ENCODE measurements around the gene ZNF524. TPM values are rescaled to one million over a fixed set of nuclear protein-coding genes. Genes with fewer than 3 reads are reported as not detected.

The ZNF524 gene
- total RNA-seq, 4 donors from 2014 or later: 29.4 to 49.9 (median 47.0) TPM

GRCh38 chr19:55652311-55653128 lies 52.4 kb downstream of the ZNF524 start:
- Histone ChIP-seq H3K4me1 (peaks cover 49% of the 10 kb centered on the region), H3K9me3 (no peaks in the 10 kb centered on the region), H3K4me3 (no peak overlapping the region), H3K36me3 (no peaks in the 10 kb centered on the region), H3K27me3 (no peaks in the 10 kb centered on the region), H3K27ac (no peak overlapping the region)
- TF ChIP-seq POLR2AphosphoS5 (IDR thresholded peaks at IDR 0.05) (no peak), CTCF (IDR thresholded peaks at IDR 0.05) (no peak), POLR2A (IDR thresholded peaks at IDR 0.05) (no peak), EP300 (IDR thresholded peaks at IDR 0.05) (no peak)
- DNase-seq (ENCODE audit: low spot score in 2 of 2): peak in 1 of 2 donors; percentile 78
- WGBS: 81% methylated on average over 59 of the region's 71 CpGs

Other genes starting within 250 kb of the ZNF524 start
- 1 to 10 TPM in 3 of 4 donors, under 1 TPM in 1; 0.47 to 1.9 (median 1.3) TPM for gene COX6B2, start 245.6 kb upstream of the ZNF524 start, total RNA-seq
- not detected for gene GARIN5B, start 237.0 kb upstream of the ZNF524 start, total RNA-seq
- gene IL11, start 229.8 kb upstream of the ZNF524 start, total RNA-seq: 1 to 10 TPM in 3 of 4 donors, under 1 TPM in 1; 0.97 to 1.7 (median 1.2) TPM
- gene TMEM190, start 223.5 kb upstream of the ZNF524 start, total RNA-seq: not detected
- 10 to 100 TPM in 3 of 4 donors, 1 to 10 TPM in 1; 6.3 to 37.1 (median 29.3) TPM for gene TMEM238, start 216.0 kb upstream of the ZNF524 start, total RNA-seq
- gene RPL28, start 214.4 kb upstream of the ZNF524 start, total RNA-seq: 100 to 1,000 TPM; 605 to 767 (median 714) TPM
- gene UBE2S, start 192.5 kb upstream of the ZNF524 start, total RNA-seq: 10 to 100 TPM in 2 of 4 donors, 1 to 10 TPM in 2; 7.4 to 17.0 (median 12.2) TPM
- gene SHISA7, start 157.0 kb upstream of the ZNF524 start, total RNA-seq: under 1 TPM in 2 of 4 donors, not detected in 2; 0.08 to 0.26 TPM
- 10 to 100 TPM; 44.7 to 97.2 (median 87.5) TPM for gene ISOC2, start 138.6 kb upstream of the ZNF524 start, total RNA-seq
- not detected for gene C19orf85, start 135.5 kb upstream of the ZNF524 start, total RNA-seq
- 10 to 100 TPM; 17.3 to 22.9 (median 19.8) TPM for gene ZNF628, start 123.7 kb upstream of the ZNF524 start, total RNA-seq
- gene NAT14, start 115.1 kb upstream of the ZNF524 start, total RNA-seq: 1 to 10 TPM; 2.4 to 4.8 (median 4.0) TPM
- 1 to 10 TPM in 2 of 4 donors, under 1 TPM in 2; 0.57 to 2.1 (median 1.0) TPM for gene SSC5D, start 111.9 kb upstream of the ZNF524 start, total RNA-seq
- not detected for gene SBK2, start 63.2 kb upstream of the ZNF524 start, total RNA-seq
- gene SBK3, start 54.7 kb upstream of the ZNF524 start, total RNA-seq: not detected
- 1 to 10 TPM; 1.8 to 3.1 (median 2.8) TPM for gene ZNF579, start 19.4 kb upstream of the ZNF524 start, total RNA-seq
- gene FIZ1, start 771 bp upstream of the ZNF524 start, total RNA-seq: 1 to 10 TPM; 7.6 to 9.2 (median 8.5) TPM
- gene ZNF865, start 5.4 kb downstream of the ZNF524 start, total RNA-seq: 10 to 100 TPM in 2 of 4 donors, 1 to 10 TPM in 2; 7.6 to 14.2 (median 9.9) TPM
- gene ZNF784, start 24.3 kb downstream of the ZNF524 start, total RNA-seq: 1 to 10 TPM; 4.3 to 8.0 (median 6.5) TPM
- gene ZNF580, start 40.7 kb downstream of the ZNF524 start, total RNA-seq: 10 to 100 TPM; 15.0 to 27.9 (median 22.3) TPM
- 10 to 100 TPM; 16.3 to 27.1 (median 20.2) TPM for gene ZNF581, start 43.4 kb downstream of the ZNF524 start, total RNA-seq
- 10 to 100 TPM in 1 of 4 donors, 1 to 10 TPM in 3; 6.2 to 18.3 (median 8.5) TPM for gene CCDC106, start 47.9 kb downstream of the ZNF524 start, total RNA-seq
- 100 to 1,000 TPM in 1 of 4 donors, 10 to 100 TPM in 3; 82.8 to 128 (median 88.5) TPM for gene U2AF2, start 54.7 kb downstream of the ZNF524 start, total RNA-seq
- 100 to 1,000 TPM in 1 of 4 donors, 10 to 100 TPM in 3; 80.1 to 104 (median 82.9) TPM for gene EPN1, start 74.9 kb downstream of the ZNF524 start, total RNA-seq
- gene NLRP9, start 138.1 kb downstream of the ZNF524 start, total RNA-seq: not detected
- gene RFPL4A, start 158.8 kb downstream of the ZNF524 start, total RNA-seq: not detected
- not detected for gene RFPL4AL1, start 168.8 kb downstream of the ZNF524 start, total RNA-seq
- gene NLRP11, start 231.7 kb downstream of the ZNF524 start, total RNA-seq: under 1 TPM in 1 of 4 donors, not detected in 3; 0.26 TPM
- gene NLRP4, start 236.3 kb downstream of the ZNF524 start, total RNA-seq: not detected